Stimulated activated effector memory CD8-positive, alpha-beta T cell treated with anti-CD3 and anti-CD28 coated beads, Interleukin-12 subunit alpha, Interleukin-12 subunit beta, amount 100 ng/mL, for 72 hours (primary cell): Measurements from ENCODE around the gene IMPDH2.

Experiments used
- ATAC-seq: fragments of 150-1000 bp; cut with Tn5 transposase; 2 replicates; pipeline ENCODE4 v1.10.0; 2021
- DNase-seq, 2 donors: peaks; one replicate each; pipeline ENCODE4 v3.0.0; 2021 to 2022; ENCODE audit warnings: low spot score in 2 of 2
- H3K27ac Mint-ChIP-seq: one replicate; pipeline ENCODE4 v1.8.0; 2022; ENCODE audit warnings: mild to moderate bottlenecking, mixed read lengths
- H3K36me3 Mint-ChIP-seq: one replicate; pipeline ENCODE4 v1.8.0; 2022; ENCODE audit warnings: mild to moderate bottlenecking, mixed read lengths
- H3K4me1 Mint-ChIP-seq: one replicate; pipeline ENCODE4 v1.8.0; 2022; ENCODE audit warnings: mixed read lengths
- H3K4me3 Mint-ChIP-seq: one replicate; pipeline ENCODE4 v1.8.0; 2022; ENCODE audit warnings: mild to moderate bottlenecking, mixed read lengths
- H3K9me3 Mint-ChIP-seq: one replicate; pipeline ENCODE4 v1.8.0; 2022; ENCODE audit warnings: mixed read lengths

IMPDH2 gene

GRCh38 chr3:48984663-48985062, 44.5 kb downstream of the IMPDH2 start:
- H3K4me1 Mint-ChIP-seq, result peaks cover 17% of the 10 kb centered on the region
- H3K9me3 Mint-ChIP-seq, result no peaks in the 10 kb centered on the region
- H3K4me3 Mint-ChIP-seq, result no peak overlapping the region
- H3K27ac Mint-ChIP-seq, result peak overlapping the region; percentile 63
- peaks cover 76% of the 10 kb centered on the region for H3K36me3 Mint-ChIP-seq
- DNase-seq (no peak), ATAC-seq (no peak)

- no peak for DNase-seq
These were observed 46.1 kb downstream of the IMPDH2 start for GRCh38 chr3:48983096-48983495.

GRCh38 chr3:48982686-48983085, 46.5 kb downstream of the IMPDH2 start:
- peaks cover 1% of the 10 kb centered on the region for H3K4me1 Mint-ChIP-seq
- peak overlapping the region; percentile 63 for H3K27ac Mint-ChIP-seq
- no peak for ATAC-seq
- DNase-seq, result no peak
- no peak overlapping the region for H3K4me3 Mint-ChIP-seq
- no peaks in the 10 kb centered on the region for H3K9me3 Mint-ChIP-seq
- peaks cover 96% of the 10 kb centered on the region for H3K36me3 Mint-ChIP-seq

More at GRCh38 chr3:48983096-48983495, 46.1 kb downstream of the IMPDH2 start:
- Mint-ChIP-seq H3K36me3 (peaks cover 91% of the 10 kb centered on the region), H3K4me3 (no peak overlapping the region), H3K9me3 (no peaks in the 10 kb centered on the region), H3K27ac (peak overlapping the region; percentile 63), H3K4me1 (peaks cover 5% of the 10 kb centered on the region)
- ATAC-seq, result no peak

- Mint-ChIP-seq H3K27ac (peak overlapping the region; percentile 63), H3K4me3 (no peak overlapping the region), H3K36me3 (peaks cover 100% of the 10 kb centered on the region), H3K4me1 (no peaks in the 10 kb centered on the region), H3K9me3 (no peaks in the 10 kb centered on the region)
- ATAC-seq (no peak), DNase-seq (no peak)
These were observed 47.2 kb downstream of the IMPDH2 start for GRCh38 chr3:48982016-48982415.

- DNase-seq (no peak), ATAC-seq (no peak)
- Mint-ChIP-seq H3K4me1 (no peaks in the 10 kb centered on the region), H3K4me3 (no peak overlapping the region), H3K27ac (peak overlapping the region; percentile 69), H3K36me3 (peaks cover 100% of the 10 kb centered on the region), H3K9me3 (no peaks in the 10 kb centered on the region)
These were observed 48.9 kb downstream of the IMPDH2 start for GRCh38 chr3:48980295-48980694.

GRCh38 chr3:48979451-48979850, 49.7 kb downstream of the IMPDH2 start:
- DNase-seq, result no peak
- no peak for ATAC-seq
- H3K9me3 Mint-ChIP-seq, result no peaks in the 10 kb centered on the region
- no peak overlapping the region for H3K4me3 Mint-ChIP-seq
- H3K36me3 Mint-ChIP-seq, result peaks cover 100% of the 10 kb centered on the region
- H3K4me1 Mint-ChIP-seq, result no peaks in the 10 kb centered on the region
- H3K27ac Mint-ChIP-seq, result peak overlapping the region; percentile 69
